ENCODE data around the gene ANKRD35. TPM values are rescaled to one million over a fixed set of nuclear protein-coding genes. Genes with fewer than 3 reads are reported as not detected.

ANKRD35 gene
- total and polyA plus RNA-seq, 2 of the 8 experiments (the other 6 are each of a cell fraction or from before 2014, with no cell fraction given) = 1.6 to 3.0 TPM

DNA sequence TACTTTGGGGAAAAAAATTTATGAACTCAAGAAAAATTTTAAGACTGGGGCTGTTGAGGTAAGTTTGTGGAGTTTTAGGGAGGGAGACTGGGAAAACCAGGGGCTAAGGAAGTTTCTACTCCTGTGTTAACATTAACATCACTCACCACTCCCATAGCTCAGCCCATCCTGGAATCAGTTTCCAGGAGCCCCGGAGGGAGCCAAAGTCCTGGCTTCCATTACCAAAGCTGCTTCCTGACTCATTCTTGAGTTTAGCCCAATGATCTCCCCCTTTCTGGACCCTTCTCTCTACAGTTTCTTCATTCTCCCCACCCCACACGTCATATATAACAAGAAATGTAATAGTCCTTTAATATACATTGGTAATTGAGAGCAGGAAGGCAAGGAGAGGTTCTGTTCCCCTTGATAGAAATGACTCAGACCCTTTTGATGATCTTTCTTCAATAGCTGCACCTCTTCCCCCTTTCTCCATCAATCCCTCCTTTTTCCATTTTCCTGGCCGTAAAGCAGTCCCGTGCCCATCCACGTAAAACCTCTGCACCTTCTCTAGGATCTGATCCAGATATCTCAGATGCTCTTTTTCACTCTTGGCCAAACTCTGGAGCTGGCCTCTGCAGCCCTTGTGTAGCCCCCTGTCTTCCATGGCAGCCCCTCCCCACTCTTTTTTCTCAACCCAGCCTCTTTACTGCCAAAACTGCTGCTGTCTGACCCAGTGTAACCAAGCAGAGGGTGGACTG lies 22.2 kb downstream of the ANKRD35 start:
- no peak overlapping the region for H3K9ac ChIP-seq (replicated peaks in 1 of 4; ENCODE audit: extremely low read depth in 1 of 4, low read depth in 3 of 4, low read length in 3 of 4)
- H2AK5ac ChIP-seq (ENCODE audit: low read depth, low read length) = no peak overlapping the region
- H2BK5ac ChIP-seq (ENCODE audit: low read depth, low read length) = no peak overlapping the region
- H3K23me2 ChIP-seq (ENCODE audit: low read depth, low read length) = peaks cover 7% of the 10 kb centered on the region
- no peaks in the 10 kb centered on the region for H3K36me3 ChIP-seq (ENCODE audit: control insufficient read depth in 2 of 4, insufficient read depth in 4 of 4, low read length in 3 of 4)
- H3K14ac ChIP-seq (ENCODE audit: insufficient read length) = no peak overlapping the region
- FAIRE-seq (no peak), DNase-seq (ENCODE audit: low read depth in 1 of 2, low spot score in 2 of 2) (no peak)
- no peaks in the 10 kb centered on the region for H3K9me3 ChIP-seq (ENCODE audit: insufficient read depth in 2 of 2, low read depth in 1 of 2, low read length in 1 of 2)
- H2BK20ac ChIP-seq (ENCODE audit: low read length) = no peak overlapping the region
- H3K4ac ChIP-seq (replicated peaks; ENCODE audit: insufficient read length, low read depth, low read length) = no peak overlapping the region
- no peak overlapping the region for H4K8ac ChIP-seq (ENCODE audit: extremely low read depth, insufficient read depth, low read length)
- POLR2A ChIA-PET (ENCODE audit: partially characterized antibody) = interaction anchor here (0.5 to 8.1 kb wide), 8 partner anchors 9 to 188 kb away, joined by 3 to 95 read pairs (median 4); partner anchors contain the start of gene NUDT17
- no peak overlapping the region for H2BK15ac ChIP-seq (ENCODE audit: low read length)
- H3K79me2 ChIP-seq (ENCODE audit: control insufficient read depth in 1 of 2, insufficient read depth in 2 of 2, low read length in 2 of 2) = no peaks in the 10 kb centered on the region
- H3K18ac ChIP-seq (ENCODE audit: extremely low read depth, low read length) = no peak overlapping the region
- H3K27ac ChIP-seq (ENCODE audit: low read depth, low read length) = no peak overlapping the region
- no peak overlapping the region for H4K5ac ChIP-seq (ENCODE audit: insufficient read length, low read depth, low read length)
- H3K56ac ChIP-seq (replicated peaks; ENCODE audit: insufficient read length, low read depth, low read length) = no peak overlapping the region
- no peaks in the 10 kb centered on the region for H3K79me1 ChIP-seq (ENCODE audit: low read depth, low read length)
- H3K4me1 ChIP-seq (replicated peaks in 1 of 4; ENCODE audit: control insufficient read depth in 3 of 4, insufficient read depth in 4 of 4, low read length in 3 of 4) = peaks cover 0 to 5% (median 3%) of the 10 kb centered on the region in 4 experiments; a peak in 4 of 7 replicates
- no peak overlapping the region for H2AFZ ChIP-seq (ENCODE audit: low read length)
- H3K4me3 ChIP-seq (ENCODE audit: extremely low read depth in 1 of 4, insufficient read depth in 2 of 4, low read depth in 3 of 4, low read length in 4 of 4) = no peak overlapping the region
- CTCF ChIA-PET (ENCODE audit: partially characterized antibody) = interaction anchor here (0.7 to 12.9 kb wide), 7 partner anchors 9 to 151 kb away, joined by 3 to 214 read pairs (median 4); partner anchors contain the start of gene NUDT17
- no peaks in the 10 kb centered on the region for H3K27me3 ChIP-seq (replicated peaks in 1 of 4; ENCODE audit: control insufficient read depth in 3 of 4, extremely low read depth in 1 of 4, insufficient read depth in 3 of 4, low read length in 3 of 4)
- no peaks in the 10 kb centered on the region for H4K20me1 ChIP-seq (replicated peaks in 1 of 2; ENCODE audit: control insufficient read depth in 1 of 2, insufficient read depth in 2 of 2, low read length in 2 of 2)
- no peak overlapping the region for H2BK120ac ChIP-seq (replicated peaks; ENCODE audit: low read depth, low read length)
- no peak overlapping the region for H4K91ac ChIP-seq (replicated peaks; ENCODE audit: insufficient read length, low read length)
- no peak overlapping the region for H3K4me2 ChIP-seq (ENCODE audit: insufficient read depth in 1 of 2, low read depth in 2 of 2, low read length in 2 of 2)
- WGBS, 2 experiments (ENCODE audit: extremely low coverage in 1 of 2, insufficient coverage in 1 of 2, insufficient read length in 1 of 2, insufficient replicate concordance in 2 of 2, low coverage in 1 of 2, low lambda C conversion rate in 2 of 2, missing lambda C conversion rate in 1 of 2) = 85% methylated on average over 5 of the region's 5 CpGs; no CpG with 5 or more reads in 1 of the 2 experiments
- no peak overlapping the region for H2BK12ac ChIP-seq (ENCODE audit: low read depth, low read length)
- H3K23ac ChIP-seq (ENCODE audit: insufficient read length) = no peak overlapping the region
- TF ChIP-seq, protein P1, sequence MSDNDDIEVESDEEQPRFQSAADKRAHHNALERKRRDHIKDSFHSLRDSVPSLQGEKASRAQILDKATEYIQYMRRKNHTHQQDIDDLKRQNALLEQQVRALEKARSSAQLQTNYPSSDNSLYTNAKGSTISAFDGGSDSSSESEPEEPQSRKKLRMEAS (IDR thresholded peaks at IDR 0.05) = no peak
- no peak for TF ChIP-seq KDM4A (IDR thresholded peaks at IDR 0.05; ENCODE audit: low read depth, low read length, severe bottlenecking)
- no peak for TF ChIP-seq FOSL1 (IDR thresholded peaks at IDR 0.05; ENCODE audit: insufficient read depth, low read depth, low read length)
- no peak for TF ChIP-seq KDM1A (IDR thresholded peaks at IDR 0.05; ENCODE audit: borderline replicate concordance, low read length)

All from H1 (cell line).